Activated CD8-positive, alpha-beta memory T cell treated with anti-CD3 and anti-CD28 coated beads, Interleukin-2, amount 10 ng/mL, durations not matched to agents 7 days and 5 days (primary cell): Measurements from ENCODE around the gene AJM1. TPM values are rescaled to one million over a fixed set of nuclear protein-coding genes. Genes with fewer than 3 reads are reported as not detected.

Experiments
- ATAC-seq: fragments of 150-1000 bp; cut with Tn5 transposase; one replicate; pipeline ENCODE4 v1.10.0; 2021; ENCODE audit warnings: moderate library complexity
- CTCF ChIA-PET: fragments of 350-600 bp; sonication (Branson Sonifier 250); formaldehyde crosslinking; loops from one replicate; lab custom pipeline; 2021; ENCODE audit warnings: antibody characterized with exemption; lab: Charles Lee
- DNase-seq: peaks from one replicate; pipeline ENCODE4 v3.0.0-alpha.2; 2020
- H3K27ac Mint-ChIP-seq: one replicate; pipeline ENCODE4 v1.8.0; 2021; ENCODE audit warnings: mild to moderate bottlenecking, mixed read lengths
- H3K27me3 Mint-ChIP-seq: one replicate; pipeline ENCODE4 v1.8.0; 2021; ENCODE audit warnings: mixed read lengths
- H3K36me3 Mint-ChIP-seq: one replicate; pipeline ENCODE4 v1.8.0; 2021; ENCODE audit warnings: mild to moderate bottlenecking, mixed read lengths
- H3K4me1 Mint-ChIP-seq: one replicate; pipeline ENCODE4 v1.8.0; 2021; ENCODE audit warnings: mixed read lengths
- H3K4me3 Mint-ChIP-seq: one replicate; pipeline ENCODE4 v1.8.0; 2021; ENCODE audit warnings: mild to moderate bottlenecking, moderate library complexity, mixed read lengths
- H3K9me3 Mint-ChIP-seq: one replicate; pipeline ENCODE4 v1.8.0; 2022; ENCODE audit warnings: low read depth, mixed read lengths
- total RNA-seq, 2 experiments: library from RNA; stranded (reverse); gene quantifications; one replicate each; pipeline ENCODE4 v1.2.3, GENCODE V29; 2021

AJM1 gene
- total RNA-seq, 2 experiments from 2014 or later, result 3.9 to 4.4 TPM

GRCh38 chr9:136847088-136847825 is 5.0 kb downstream of the AJM1 start:
- Mint-ChIP-seq H3K4me3 (peak overlapping the region; percentile 88), H3K9me3 (no peaks in the 10 kb centered on the region), H3K27ac (peak overlapping the region; percentile 69), H3K27me3 (peaks cover 20% of the 10 kb centered on the region), H3K4me1 (peaks cover 21% of the 10 kb centered on the region), H3K36me3 (peaks cover 3% of the 10 kb centered on the region)
- ATAC-seq (no peak), DNase-seq (no peak)
- CTCF ChIA-PET, result interaction anchor here (0.7 to 2.3 kb wide), 9 partner anchors 28 to 188 kb away, joined by 3 to 10 read pairs (median 4); partner anchors contain the start of genes ABCA2, CLIC3, FBXW5 and TRAF2

- Mint-ChIP-seq H3K9me3 (no peaks in the 10 kb centered on the region), H3K36me3 (peaks cover 3% of the 10 kb centered on the region), H3K27me3 (peaks cover 20% of the 10 kb centered on the region), H3K4me3 (peak overlapping the region; percentile 88), H3K4me1 (peaks cover 21% of the 10 kb centered on the region), H3K27ac (peak overlapping the region; percentile 69)
- CTCF ChIA-PET, result interaction anchor here (0.7 to 2.3 kb wide), 9 partner anchors 34 to 188 kb away, joined by 3 to 10 read pairs (median 3); partner anchors contain the start of genes ABCA2, FBXW5 and TRAF2
- DNase-seq (peak; percentile 91), ATAC-seq (peak; percentile 35)
Observed at GRCh38 chr9:136847826-136848392, 5.6 kb downstream of the AJM1 start.

GRCh38 chr9:136848393-136849037 is 6.2 kb downstream of the AJM1 start:
- CTCF ChIA-PET, result interaction anchor here (0.7 to 2.3 kb wide), 9 partner anchors 33 to 187 kb away, joined by 3 to 10 read pairs (median 3); partner anchors contain the start of genes ABCA2, FBXW5 and TRAF2
- Mint-ChIP-seq H3K27me3 (peaks cover 20% of the 10 kb centered on the region), H3K9me3 (no peaks in the 10 kb centered on the region), H3K27ac (peak overlapping the region; percentile 74), H3K4me1 (peaks cover 19% of the 10 kb centered on the region), H3K4me3 (peak overlapping the region; percentile 88), H3K36me3 (peaks cover 3% of the 10 kb centered on the region)
- DNase-seq (peak; percentile 68), ATAC-seq (peak; percentile 2)

GRCh38 chr9:136849038-136849959 is 7.0 kb downstream of the AJM1 start, which contains the start of gene PHPT1:
TSS of gene PHPT1 (plus strand) at chr9:136849409. CDS start at chr9:136849431, 22 bp downstream.
- CTCF ChIA-PET, result interaction anchor here (1.0 to 1.7 kb wide), 3 partner anchors 36 to 186 kb away, joined by 3 to 10 read pairs (median 4); partner anchors contain the start of gene ABCA2
- peak; percentile 93 for ATAC-seq
- Mint-ChIP-seq H3K36me3 (peaks cover 3% of the 10 kb centered on the region), H3K27me3 (peaks cover 20% of the 10 kb centered on the region), H3K4me1 (peaks cover 16% of the 10 kb centered on the region), H3K4me3 (peak within 1 kb of the TSS; percentile 88), H3K27ac (peak within 1 kb of the TSS; percentile 92), H3K9me3 (no peaks in the 10 kb centered on the region)
- DNase-seq, result peak; percentile 98

- Mint-ChIP-seq H3K36me3 (peaks cover 3% of the 10 kb centered on the region), H3K9me3 (no peaks in the 10 kb centered on the region), H3K4me1 (peaks cover 16% of the 10 kb centered on the region), H3K27ac (peak overlapping the region; percentile 81), H3K27me3 (peaks cover 18% of the 10 kb centered on the region), H3K4me3 (peak overlapping the region; percentile 88)
- DNase-seq (no peak), ATAC-seq (no peak)
- CTCF ChIA-PET, result interaction anchor here (1.0 kb wide), 1 partner anchor 185 kb away, joined by 3 read pairs; no protein-coding TSS in a partner anchor
Observed at GRCh38 chr9:136849960-136850865, 7.9 kb downstream of the AJM1 start.

- Mint-ChIP-seq H3K27ac (no peak overlapping the region), H3K9me3 (no peaks in the 10 kb centered on the region), H3K36me3 (peaks cover 3% of the 10 kb centered on the region), H3K27me3 (peaks cover 15% of the 10 kb centered on the region), H3K4me1 (peaks cover 16% of the 10 kb centered on the region), H3K4me3 (no peak overlapping the region)
- CTCF ChIA-PET, result interaction anchor here (2.1 kb wide), 1 partner anchor 9 kb away, joined by 8 read pairs; the partner anchor contains the start of gene AJM1
- ATAC-seq (no peak), DNase-seq (no peak)
Observed at GRCh38 chr9:136850866-136851775, 8.8 kb downstream of the AJM1 start.

GRCh38 chr9:136851941-136852663 is 9.8 kb downstream of the AJM1 start, which contains the start of gene MAMDC4:
TSS of gene MAMDC4 (plus strand) at chr9:136852346. CDS start at chr9:136852417, 71 bp downstream.
- Mint-ChIP-seq H3K4me3 (no peak within 1 kb of the TSS), H3K36me3 (peaks cover 3% of the 10 kb centered on the region), H3K27ac (no peak within 1 kb of the TSS), H3K27me3 (peaks cover 8% of the 10 kb centered on the region), H3K4me1 (peaks cover 13% of the 10 kb centered on the region), H3K9me3 (no peaks in the 10 kb centered on the region)
- CTCF ChIA-PET, result interaction anchor here (2.1 kb wide), 1 partner anchor 10 kb away, joined by 8 read pairs; the partner anchor contains the start of gene AJM1
- ATAC-seq, result no peak
- no peak for DNase-seq

GRCh38 chr9:136852664-136853595 is 10.7 kb downstream of the AJM1 start:
- H3K9me3 Mint-ChIP-seq, result no peaks in the 10 kb centered on the region
- no peak overlapping the region for H3K4me3 Mint-ChIP-seq
- peaks cover 1% of the 10 kb centered on the region for H3K27me3 Mint-ChIP-seq
- CTCF ChIA-PET, result interaction anchor here (2.1 kb wide), 1 partner anchor 11 kb away, joined by 8 read pairs; the partner anchor contains the start of gene AJM1
- no peak overlapping the region for H3K27ac Mint-ChIP-seq
- peaks cover 8% of the 10 kb centered on the region for H3K4me1 Mint-ChIP-seq
- DNase-seq (no peak), ATAC-seq (no peak)
- no peaks in the 10 kb centered on the region for H3K36me3 Mint-ChIP-seq

- peaks cover 6% of the 10 kb centered on the region for H3K4me1 Mint-ChIP-seq
- H3K9me3 Mint-ChIP-seq, result no peaks in the 10 kb centered on the region
- CTCF ChIA-PET, result no interaction called here
- no peak overlapping the region for H3K27ac Mint-ChIP-seq
- ATAC-seq, result no peak
- no peak overlapping the region for H3K4me3 Mint-ChIP-seq
- no peaks in the 10 kb centered on the region for H3K36me3 Mint-ChIP-seq
- no peaks in the 10 kb centered on the region for H3K27me3 Mint-ChIP-seq
- no peak for DNase-seq
Observed at GRCh38 chr9:136853596-136854112, 11.4 kb downstream of the AJM1 start.
